A549 (cell line): ENCODE data around the gene LRGUK. TPM values are rescaled to one million over a fixed set of nuclear protein-coding genes. Genes with fewer than 3 reads are reported as not detected.

ENCODE experiments used
- ATAC-seq, 2 experiments: fragments of 200-7000 bp in 1 of 2; fragments of >200 bp in 1 of 2; cut with Nextera tagmentation in 1 of 2; cut with Tn5 transposase in 1 of 2; 3 replicates each; pipeline versions ENCODE4 v1.8.0 to v1.9.1; 2018 to 2020; ENCODE audit warnings: mild to moderate bottlenecking in 1 of 2, moderate library complexity in 1 of 2
- CTCF ChIA-PET: fragments of 300-600 bp; sonication (Branson Sonifier 250); formaldehyde crosslinking; extraction: SDS; loops from one replicate; lab custom pipeline; 2021; ENCODE audit warnings: antibody characterized with exemption, inconsistent platforms; lab: Yijun Ruan, JAX
- POLR2A ChIA-PET: fragments of 350-600 bp; formaldehyde crosslinking; extraction: SDS; loops from one replicate; lab custom pipeline; 2021; ENCODE audit warnings: antibody characterized with exemption, inconsistent platforms; lab: Yijun Ruan, JAX
- DNase-seq, 2 experiments: peaks; one replicate each; pipeline versions ENCODE4 v3.0.0 to v3.0.0-alpha.2; 2011 to 2016; ENCODE audit warnings: low read depth in 1 of 2, low spot score in 1 of 2
- FAIRE-seq: peaks from 2 replicates; lab custom pipeline; 2011; peaks lifted over from hg19 to GRCh38; lab: Jason Lieb, UNC
- H3K27ac ChIP-seq, 2 experiments: fragments of >200 bp; sonication (Bioruptor Twin); formaldehyde crosslinking; 3 replicates each; pipeline ENCODE4 v1.5.1; 2016 to 2017
- H3K4me1 ChIP-seq: fragments of >200 bp; sonication (Bioruptor Twin); formaldehyde crosslinking; 3 replicates; pipeline ENCODE4 v1.6.1; 2016
- H3K4me2 ChIP-seq: fragments of >200 bp; sonication (Bioruptor Twin); formaldehyde crosslinking; 3 replicates; pipeline ENCODE4 v1.6.1; 2016
- H3K4me3 ChIP-seq: fragments of >200 bp; sonication (Bioruptor Twin); formaldehyde crosslinking; 3 replicates; pipeline ENCODE4 v1.5.1; 2016
- H3K9me3 ChIP-seq: fragments of >200 bp; sonication (Bioruptor Twin); formaldehyde crosslinking; 3 replicates; pipeline ENCODE4 v1.6.1; 2016
- CBX8 ChIP-seq: fragments of 200-600 bp; sonication (generic); IDR thresholded peaks from 2 replicates; pipeline ENCODE4 v1.6.1; 2016
- CEBPB ChIP-seq, 2 experiments: fragments of >200 bp in 1 of 2; sonication (Bioruptor Twin) in 1 of 2; formaldehyde crosslinking in 1 of 2; IDR thresholded peaks; 2 replicates each; pipeline ENCODE4 v1.6.1; 2012 to 2016
- CHD4 ChIP-seq: fragments of 200-600 bp; sonication (generic); IDR thresholded peaks from 2 replicates; pipeline ENCODE4 v1.6.1; 2016; ENCODE audit warnings: antibody characterized with exemption, mild to moderate bottlenecking, borderline replicate concordance
- ESRRA ChIP-seq: fragments of 150-350 bp; IDR thresholded peaks from 2 replicates; pipeline ENCODE4 v1.6.1; 2014; ENCODE audit warnings: mild to moderate bottlenecking, low read length, borderline replicate concordance
- FOSB ChIP-seq: fragments of 250-450 bp; sonication (Bioruptor Pico); IDR thresholded peaks from 2 replicates; pipeline ENCODE4 v1.5.0; 2020; ENCODE audit warnings: mild to moderate bottlenecking, moderate library complexity
- FOSL2 ChIP-seq, 2 experiments: fragments of 450-650 bp in 1 of 2; fragments of >200 bp in 1 of 2; sonication (Bioruptor Twin) in 1 of 2; formaldehyde crosslinking; IDR thresholded peaks; 2 replicates each; pipeline versions ENCODE4 v1.5.0 to v1.6.1; 2016 to 2020; ENCODE audit warnings: mild to moderate bottlenecking in 1 of 2, moderate library complexity in 1 of 2
- HEYL ChIP-seq: fragments of 250-450 bp; sonication (Bioruptor Pico); IDR thresholded peaks from 2 replicates; pipeline ENCODE4 v1.8.0; 2021; ENCODE audit warnings: mild to moderate bottlenecking, moderate library complexity
- HOXA7 ChIP-seq: fragments of 250-450 bp; sonication (Bioruptor Pico); IDR thresholded peaks from 2 replicates; pipeline ENCODE4 v1.5.0; 2020; ENCODE audit warnings: mild to moderate bottlenecking, moderate library complexity
- HOXB13 ChIP-seq: fragments of 250-450 bp; sonication (Bioruptor Pico); IDR thresholded peaks from 2 replicates; pipeline ENCODE4 v1.5.0; 2020; ENCODE audit warnings: low read depth, mild to moderate bottlenecking, moderate library complexity
- HOXB5 ChIP-seq: fragments of 250-450 bp; sonication (Bioruptor Pico); IDR thresholded peaks from 2 replicates; pipeline ENCODE4 v1.5.0; 2020; ENCODE audit warnings: mild to moderate bottlenecking, moderate library complexity
- JUN ChIP-seq, 2 experiments: fragments of >200 bp; sonication (Bioruptor Twin); formaldehyde crosslinking; IDR thresholded peaks; 2 replicates in 1 of 2; 3 replicates in 1 of 2; pipeline ENCODE4 v1.6.1; 2016 to 2017
- MAFK ChIP-seq: fragments of 450-650 bp; IDR thresholded peaks from 2 replicates; pipeline ENCODE4 v1.6.1; 2014; ENCODE audit not compliant: partially characterized antibody
- NFE2L2 ChIP-seq: fragments of 150-350 bp; conservative IDR thresholded peaks from 2 replicates; pipeline ENCODE4 v1.6.1; 2014; ENCODE audit warnings: low read length
- NPAS2 ChIP-seq: fragments of 250-450 bp; sonication (Bioruptor Pico); IDR thresholded peaks from 2 replicates; pipeline ENCODE4 v1.8.0; 2022; ENCODE audit warnings: mild to moderate bottlenecking, moderate library complexity, borderline replicate concordance
- PHF8 ChIP-seq: fragments of 200-600 bp; sonication (generic); IDR thresholded peaks from 2 replicates; pipeline ENCODE4 v1.6.1; 2016; ENCODE audit warnings: low read depth, mild to moderate bottlenecking, antibody characterized with exemption, moderate library complexity, borderline replicate concordance
- POLR2A ChIP-seq: IDR thresholded peaks from 2 replicates; pipeline ENCODE4 v1.6.1; 2012; ENCODE audit warnings: mild to moderate bottlenecking, low read length
- RCOR1 ChIP-seq: fragments of 150-350 bp; IDR thresholded peaks from 2 replicates; pipeline ENCODE4 v1.6.1; 2014; ENCODE audit warnings: antibody characterized with exemption, low read length, low read depth
- SMC3 ChIP-seq: fragments of >200 bp; sonication (Bioruptor Twin); formaldehyde crosslinking; IDR thresholded peaks from 3 replicates; pipeline ENCODE4 v1.6.1; 2018; ENCODE audit warnings: inconsistent platforms
- TFCP2L1 ChIP-seq: fragments of 250-450 bp; sonication (Bioruptor Pico); IDR thresholded peaks from 2 replicates; pipeline ENCODE4 v1.5.0; 2021; ENCODE audit warnings: mild to moderate bottlenecking
- TP53 ChIP-seq: fragments of 250-450 bp; sonication (Bioruptor Pico); IDR thresholded peaks from 2 replicates; pipeline ENCODE4 v1.5.0; 2021; ENCODE audit warnings: mild to moderate bottlenecking, moderate library complexity
- ZC3H11A ChIP-seq: fragments of 450-650 bp; IDR thresholded peaks from 2 replicates; pipeline ENCODE4 v1.6.1; 2014; ENCODE audit warnings: antibody characterized with exemption, mild to moderate bottlenecking
- ZFP36 ChIP-seq: fragments of 450-650 bp; IDR thresholded peaks from 2 replicates; pipeline ENCODE4 v1.6.1; 2014; ENCODE audit warnings: borderline replicate concordance; ENCODE audit not compliant: partially characterized antibody
- ZSCAN20 ChIP-seq: fragments of 250-450 bp; sonication (Bioruptor Pico); IDR thresholded peaks from 2 replicates; pipeline ENCODE4 v1.8.0; 2022; ENCODE audit warnings: mild to moderate bottlenecking, moderate library complexity
- WGBS: methylation state at CpG from one replicate; pipeline ENCODE4 v1.1.6; 2017; ENCODE audit errors: missing lambda C conversion rate; 5-methylcytosine and 5-hydroxymethylcytosine counted together
- polyA plus RNA-seq, 4 experiments: library from polyadenylated mRNA; depleted of rRNA in 3 of 4; stranded (reverse); fragments of >200 nt; fragmentation: RNase III in 1 of 4; extraction: RNeasy Plus Mini Kit Qiagen cat#74134 plus additional on column Dnase treatment in 1 of 4; gene quantifications; 2 replicates in 3 of 4; 3 replicates in 1 of 4; pipeline ENCODE4 v1.2.3, GENCODE V29; 2011 to 2017
- TF ChIP-seq, protein P1 (sequence below): IDR thresholded peaks from 2 replicates; pipeline ENCODE4 v1.6.1; 2012
- TF ChIP-seq, protein P2 (sequence below): fragments of >200 bp; sonication (Bioruptor Twin); formaldehyde crosslinking; IDR thresholded peaks from 2 replicates; pipeline ENCODE4 v1.6.1; 2016

LRGUK gene
- polyA plus RNA-seq, 2 of the 4 experiments (the other 2 are of a cell fraction) = 0.28 to 0.32 TPM

DNA sequence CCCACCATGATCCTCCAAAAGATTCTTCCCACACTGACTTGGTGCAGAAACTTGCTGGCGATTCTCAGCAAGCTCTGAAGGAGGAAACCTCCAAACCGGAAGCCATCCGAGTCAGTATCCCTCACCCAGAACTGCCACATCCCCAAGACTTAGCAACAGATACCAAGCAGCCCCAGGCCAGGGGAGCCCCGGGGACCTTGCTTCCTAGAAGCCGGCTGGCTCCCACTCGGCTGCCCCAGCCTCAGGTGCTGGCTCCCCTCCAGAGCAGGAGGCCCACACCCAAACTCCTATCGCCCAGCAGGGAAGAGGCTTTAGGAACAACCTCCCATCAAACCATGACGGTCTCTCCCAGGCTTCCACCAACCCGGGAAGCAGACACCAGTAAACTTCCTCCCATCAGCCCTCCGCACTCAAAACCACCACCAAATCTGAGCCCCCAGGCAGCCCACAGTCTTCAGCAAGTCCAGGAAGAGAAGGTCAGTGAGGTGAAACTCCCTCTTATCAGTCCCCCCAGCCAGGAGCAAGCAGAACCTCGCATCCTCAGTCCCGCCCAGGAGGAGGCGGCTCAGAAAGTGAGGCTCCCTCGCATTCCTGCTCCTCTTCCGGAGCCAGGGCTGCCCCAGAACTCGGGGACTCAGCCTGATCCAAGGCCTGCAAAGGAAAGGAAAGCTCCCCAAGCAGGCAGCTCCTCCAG, 82.3 kb downstream of the LRGUK start:
- ATAC-seq (no peak), FAIRE-seq (no peak), DNase-seq (no peak)
- Histone ChIP-seq H3K9me3 (no peaks in the 10 kb centered on the region), H3K4me3 (no peak overlapping the region), H3K27ac (no peak overlapping the region), H3K4me1 (0 out of 3 replicates have a peak, but pooled peaks cover 4% of the 10 kb centered on the region), H3K4me2 (no peak overlapping the region)
- TF ChIP-seq PHF8 (no peak), HEYL (CRISPR knock-in tag) (no peak), TP53 (CRISPR knock-in tag) (no peak), RCOR1 (no peak), ZFP36 (no peak), FOSB (CRISPR knock-in tag) (no peak), NFE2L2 (no peak), MAFK (no peak), HOXB13 (CRISPR knock-in tag) (no peak), POLR2A (no peak), CHD4 (no peak), ZSCAN20 (CRISPR knock-in tag) (no peak), NPAS2 (CRISPR knock-in tag) (no peak), ESRRA (no peak), ZC3H11A (no peak), JUN (IDR thresholded peaks at IDR 0.05) (no peak)
- TF ChIP-seq, protein P1, sequence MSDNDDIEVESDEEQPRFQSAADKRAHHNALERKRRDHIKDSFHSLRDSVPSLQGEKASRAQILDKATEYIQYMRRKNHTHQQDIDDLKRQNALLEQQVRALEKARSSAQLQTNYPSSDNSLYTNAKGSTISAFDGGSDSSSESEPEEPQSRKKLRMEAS = no peak
- 78% methylated on average over 16 of the region's 16 CpGs for WGBS
- ChIA-PET CTCF (interaction anchor here (0.6 to 1.9 kb wide), 5 partner anchors 49 to 126 kb away, joined by 3 to 4 read pairs (median 4); no protein-coding TSS in a partner anchor), POLR2A (no interaction called here)

DNA sequence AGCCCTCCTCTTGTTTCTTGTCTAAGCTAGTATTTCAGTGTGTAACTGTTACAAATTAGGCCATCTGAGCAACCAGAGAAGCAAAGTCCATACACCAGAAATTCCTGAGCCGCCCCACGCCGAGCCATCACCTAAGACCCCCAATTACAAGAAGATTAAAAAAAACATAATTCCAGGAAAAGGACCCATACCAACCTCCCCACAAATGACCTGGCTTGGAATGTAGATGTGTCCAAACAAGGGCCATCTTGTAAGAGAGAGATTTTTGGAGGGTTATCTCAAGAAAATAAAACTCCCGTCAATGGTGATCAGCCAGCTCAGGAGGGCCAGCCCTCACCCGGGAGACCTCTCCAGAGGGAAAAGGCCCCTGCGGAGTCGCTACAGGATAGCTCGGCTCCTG, 83.1 kb downstream of the LRGUK start:
- Histone ChIP-seq H3K4me1 (0 out of 3 replicates have a peak, but pooled peaks cover 4% of the 10 kb centered on the region), H3K4me2 (no peak overlapping the region), H3K27ac (no peak overlapping the region), H3K9me3 (no peaks in the 10 kb centered on the region), H3K4me3 (no peak overlapping the region)
- no peak for TF ChIP-seq CBX8
- no peak for TF ChIP-seq TFCP2L1 (CRISPR knock-in tag)
- TF ChIP-seq, protein P2, sequence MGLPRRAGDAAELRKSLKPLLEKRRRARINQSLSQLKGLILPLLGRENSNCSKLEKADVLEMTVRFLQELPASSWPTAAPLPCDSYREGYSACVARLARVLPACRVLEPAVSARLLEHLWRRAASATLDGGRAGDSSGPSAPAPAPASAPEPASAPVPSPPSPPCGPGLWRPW = no peak
- TF ChIP-seq HOXA7 = no peak
- no peak for TF ChIP-seq CEBPB (IDR thresholded peaks at IDR 0.05)
- no peak for TF ChIP-seq FOSL2 (IDR thresholded peaks at IDR 0.05)
- no peak for TF ChIP-seq FOSL2 (CRISPR knock-in tag; IDR thresholded peaks at IDR 0.05)
- TF ChIP-seq HOXB5 (CRISPR knock-in tag) = no peak
- 90% methylated on average over 8 of the region's 8 CpGs for WGBS
- DNase-seq (no peak), ATAC-seq (no peak), FAIRE-seq (no peak)
- POLR2A ChIA-PET = no interaction called here
- CTCF ChIA-PET = interaction anchor here (0.6 to 1.9 kb wide), 5 partner anchors 49 to 1025 kb away, joined by 3 to 4 read pairs (median 4); no protein-coding TSS in a partner anchor

DNA sequence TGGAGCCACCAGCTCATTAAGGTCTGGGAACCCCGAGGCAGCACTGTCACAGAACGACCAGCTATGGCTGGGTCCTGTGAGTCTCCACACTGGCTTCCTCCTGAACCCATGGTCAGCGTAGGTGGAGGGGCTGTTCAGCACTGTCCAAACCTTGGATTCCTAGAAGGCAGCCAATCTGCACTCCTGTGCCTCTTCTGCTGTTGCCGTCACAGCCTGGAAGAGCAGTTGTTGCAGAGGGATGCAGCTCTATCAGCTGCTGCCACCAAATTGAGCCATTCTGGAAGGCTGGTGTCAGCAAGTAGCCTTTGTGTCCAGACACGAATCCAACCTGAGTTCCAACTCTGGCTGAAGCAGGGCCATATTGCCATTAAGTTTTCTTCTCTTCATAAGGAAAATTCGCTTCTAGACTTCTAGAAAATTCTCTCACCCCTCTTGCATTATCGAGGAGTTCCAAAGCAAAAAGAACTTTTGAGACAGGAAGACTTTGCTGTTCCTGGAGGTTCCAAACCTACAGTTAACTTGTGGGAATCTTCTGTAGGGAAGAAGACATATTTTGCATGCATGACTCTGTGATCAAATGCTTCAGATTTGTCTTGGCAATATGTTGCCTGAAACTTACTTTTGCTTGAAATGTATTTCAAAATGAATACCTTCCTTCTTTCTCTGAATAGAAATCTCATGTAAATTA, 84.0 kb downstream of the LRGUK start:
- ChIA-PET CTCF (interaction anchor here (0.6 to 1.6 kb wide), 6 partner anchors 7 to 1026 kb away, joined by 3 to 4 read pairs (median 3); no protein-coding TSS in a partner anchor), POLR2A (no interaction called here)
- no peak for TF ChIP-seq SMC3
- TF ChIP-seq ZC3H11A = no peak
- no peak overlapping the region for H3K27ac ChIP-seq
- 0 out of 3 replicates have a peak, but pooled peaks cover 4% of the 10 kb centered on the region for H3K4me1 ChIP-seq
- 32% methylated on average over 7 of the region's 7 CpGs for WGBS
- peak in 1 of 2 experiments; percentile 40; a peak in 3 of 6 replicates for ATAC-seq
- H3K9me3 ChIP-seq = no peaks in the 10 kb centered on the region
- FAIRE-seq = peak; percentile 93
- no peak overlapping the region for H3K4me3 ChIP-seq
- DNase-seq = no peak
- no peak overlapping the region for H3K4me2 ChIP-seq
